ENCODE data around the gene ZDHHC22. TPM values are rescaled to one million over a fixed set of nuclear protein-coding genes. Genes with fewer than 3 reads are reported as not detected.
A peak's percentile ranks its signal among the peaks of the same experiment; 100 is the strongest.

The ZDHHC22 gene
- polyA plus RNA-seq, 1 donor: 0.30 TPM

GRCh38 chr14:77125823-77126325 is 15.7 kb downstream of the ZDHHC22 start:
- no peak for DNase-seq

DNA sequence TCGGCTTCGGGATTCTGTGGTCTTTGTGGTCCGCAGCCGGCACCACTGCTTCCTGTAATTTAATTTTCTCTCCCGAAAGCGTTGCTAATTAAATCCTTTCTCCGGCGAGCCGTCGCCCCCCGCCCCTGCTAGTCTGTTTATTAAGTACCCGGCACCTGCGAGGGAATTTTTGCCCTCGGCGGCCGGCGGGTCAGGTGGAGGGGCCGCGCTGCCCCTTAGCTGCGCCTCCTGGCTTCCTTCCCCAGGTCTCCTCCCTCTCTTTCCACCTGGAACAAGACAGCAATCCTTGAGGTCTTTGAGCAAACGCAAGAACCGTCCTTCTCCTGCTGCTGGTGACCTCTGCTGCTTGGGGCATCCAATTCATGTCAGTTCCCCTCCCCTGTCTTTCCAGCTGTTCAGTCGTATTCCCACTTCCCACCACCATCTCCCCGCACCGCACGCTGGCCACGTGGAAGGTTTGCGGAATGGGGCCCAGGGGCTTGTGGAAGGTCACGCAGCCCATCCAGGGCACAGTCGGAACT is 16.2 kb downstream of the ZDHHC22 start:
- DNase-seq: no peak

- DNase-seq: peak; percentile 34
Measured at GRCh38 chr14:77124345-77125280, 17.0 kb downstream of the ZDHHC22 start.

DNA sequence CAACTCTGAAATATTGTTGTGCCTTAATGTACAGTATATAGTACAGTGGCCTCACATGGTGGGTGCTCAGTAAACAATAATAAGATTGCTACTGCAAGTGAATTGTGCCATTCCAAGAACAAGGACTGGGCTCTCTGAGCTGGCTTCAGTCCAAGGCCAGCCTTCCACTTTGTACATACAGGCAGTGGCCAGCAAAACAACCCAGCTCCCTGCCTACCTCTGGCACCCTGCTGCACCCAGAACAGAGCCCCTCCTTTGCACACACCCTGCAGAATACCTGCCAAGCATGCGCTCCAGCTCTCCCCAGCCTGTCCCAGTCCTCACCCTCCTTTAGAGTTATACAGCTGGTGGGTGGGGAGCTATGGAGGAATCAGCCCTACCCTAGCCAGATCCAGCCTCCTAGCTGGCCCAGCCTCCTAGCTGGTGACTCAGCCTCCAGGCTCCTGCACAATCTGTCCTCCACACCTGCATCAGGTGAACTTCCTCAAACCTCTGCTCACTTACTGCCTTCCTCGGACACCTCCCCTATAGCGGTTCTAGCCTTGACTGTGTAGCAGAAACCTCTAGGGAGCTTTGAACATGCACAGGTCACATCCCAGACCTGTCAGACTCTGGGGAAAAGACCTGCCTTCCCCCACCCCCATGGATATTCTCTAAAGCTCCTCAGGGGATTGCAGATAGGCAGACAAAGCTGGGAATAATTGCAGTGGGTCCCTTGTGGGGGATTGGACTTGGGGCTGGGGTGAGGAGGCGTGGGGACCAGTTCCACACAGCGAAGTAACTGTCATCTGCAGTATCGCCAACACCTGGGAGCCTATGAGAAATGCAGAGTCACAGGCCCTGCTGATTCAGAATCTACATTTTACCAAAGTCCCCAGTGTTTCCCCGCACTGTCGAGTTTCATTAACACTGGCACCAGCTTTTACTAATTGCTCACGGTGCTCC is 17.9 kb downstream of the ZDHHC22 start:
- no peak for DNase-seq

- DNase-seq: no peak
Measured at GRCh38 chr14:77122526-77123125, 19.0 kb downstream of the ZDHHC22 start.

DNA sequence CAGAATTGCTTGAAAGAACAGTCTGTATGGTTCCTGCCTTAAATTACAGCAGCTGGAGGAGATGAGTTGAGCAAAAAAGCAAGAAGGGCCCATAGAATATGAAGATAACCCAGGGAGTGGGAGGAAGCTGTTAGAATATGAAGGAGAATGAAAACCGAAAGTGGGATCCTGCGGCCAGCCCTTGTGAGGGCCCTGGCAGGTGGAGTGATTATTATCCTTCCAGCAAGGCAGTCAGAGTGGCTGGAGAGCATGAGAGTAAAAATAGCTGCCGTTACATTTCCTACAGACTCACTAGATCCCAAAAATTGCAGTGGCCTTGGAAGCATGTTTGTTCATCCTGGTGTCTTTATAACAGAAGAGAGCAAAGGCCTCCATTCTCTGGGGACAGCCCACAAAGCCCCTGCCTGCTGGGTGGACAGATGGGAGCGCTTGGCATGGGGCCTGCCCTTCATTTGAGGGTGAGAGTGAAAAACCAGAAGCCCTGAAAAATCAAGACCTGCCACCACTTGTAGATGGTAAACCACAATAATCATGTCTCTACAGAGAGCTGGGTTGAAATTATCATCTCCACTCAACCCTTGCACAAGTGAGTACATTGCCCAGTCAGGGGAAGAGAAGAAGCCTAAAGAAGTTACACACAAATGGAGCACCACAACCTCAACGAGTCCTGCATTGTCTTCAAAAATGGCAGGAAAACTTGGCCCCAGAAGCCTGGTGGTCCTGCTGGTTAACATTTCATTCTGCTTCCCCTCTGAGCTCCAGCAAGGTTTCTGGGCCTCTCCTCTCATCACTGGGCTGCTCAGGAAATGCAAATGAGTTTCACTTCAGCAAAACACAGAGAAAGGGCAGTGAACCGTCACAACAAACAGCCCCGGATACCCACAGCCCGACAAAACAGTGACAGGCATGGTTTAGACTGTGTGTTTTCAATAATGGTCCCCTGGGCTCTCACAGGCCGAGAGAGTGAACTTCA is 20.5 kb downstream of the ZDHHC22 start:
- DNase-seq: no peak

DNA sequence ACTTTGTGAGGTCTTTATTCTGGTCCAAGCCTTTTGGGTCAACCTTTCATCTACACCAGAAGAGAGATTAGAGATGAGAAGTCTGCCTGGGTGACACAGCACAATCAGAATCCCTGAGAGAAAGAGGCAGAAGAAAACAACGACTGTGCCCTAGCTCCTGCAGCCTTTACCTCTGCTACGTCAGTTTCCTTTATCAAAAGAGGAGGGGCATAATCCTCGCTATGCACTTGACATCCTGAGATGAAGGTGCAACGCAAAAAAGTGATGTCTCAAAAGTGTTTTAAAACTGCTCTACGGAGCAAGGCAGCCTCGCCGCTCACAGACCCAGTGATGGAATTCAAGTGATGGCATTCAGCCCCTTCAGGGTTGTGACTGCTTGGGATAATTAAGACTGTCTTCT is 21.7 kb downstream of the ZDHHC22 start:
- no peak for DNase-seq

DNA sequence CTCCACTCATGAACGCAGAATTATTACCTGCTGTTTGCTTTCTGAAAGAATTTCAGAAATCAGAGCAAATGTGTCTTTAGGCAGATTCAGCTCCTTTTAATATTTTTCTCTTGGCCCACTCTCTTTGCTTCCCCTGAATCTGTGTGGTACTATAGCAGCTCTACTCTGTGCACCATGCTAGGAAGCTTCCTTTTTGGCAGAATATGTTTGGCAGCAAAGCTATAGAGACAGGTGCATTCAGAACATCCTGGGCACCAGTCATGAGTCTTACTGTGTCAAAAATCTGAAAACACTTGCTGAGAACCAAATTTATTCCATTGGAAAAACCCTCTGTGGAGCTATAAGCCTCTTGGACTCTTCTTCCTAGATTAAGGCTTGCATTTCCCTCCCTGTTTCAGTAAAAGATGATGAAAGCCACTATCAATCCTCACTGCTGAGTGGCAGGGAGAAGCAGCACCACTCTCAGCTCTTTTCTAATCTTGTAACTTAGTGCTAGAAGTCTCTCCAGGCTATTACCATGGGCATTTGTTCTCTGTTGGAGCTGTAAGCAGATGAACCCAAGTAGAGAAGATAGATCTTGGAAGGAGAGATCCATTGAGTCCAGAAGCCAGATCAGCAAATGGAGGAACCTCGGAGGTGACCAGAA is 25.3 kb downstream of the ZDHHC22 start:
- DNase-seq: no peak

- no peak for DNase-seq
Measured at GRCh38 chr14:77114609-77115008, 27.0 kb downstream of the ZDHHC22 start.

DNA sequence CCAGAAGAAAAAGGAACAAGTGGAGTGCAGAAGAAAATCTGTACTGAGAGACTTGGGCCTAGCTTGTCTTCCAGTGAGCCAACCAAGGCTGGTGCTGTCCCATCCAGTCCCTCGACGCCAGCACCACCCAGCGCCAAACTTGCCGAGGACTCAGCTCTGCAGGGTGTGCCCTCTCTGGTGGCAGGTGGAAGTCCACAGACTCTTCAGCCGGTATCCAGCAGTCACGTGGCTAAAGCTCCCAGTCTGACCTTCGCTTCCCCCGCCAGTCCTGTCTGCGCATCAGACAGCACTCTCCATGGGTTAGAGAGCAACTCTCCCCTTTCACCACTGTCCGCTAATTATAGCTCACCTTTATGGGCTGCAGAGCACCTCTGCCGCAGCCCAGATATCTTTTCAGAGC is 27.9 kb downstream of the ZDHHC22 start:
- DNase-seq: no peak

DNA sequence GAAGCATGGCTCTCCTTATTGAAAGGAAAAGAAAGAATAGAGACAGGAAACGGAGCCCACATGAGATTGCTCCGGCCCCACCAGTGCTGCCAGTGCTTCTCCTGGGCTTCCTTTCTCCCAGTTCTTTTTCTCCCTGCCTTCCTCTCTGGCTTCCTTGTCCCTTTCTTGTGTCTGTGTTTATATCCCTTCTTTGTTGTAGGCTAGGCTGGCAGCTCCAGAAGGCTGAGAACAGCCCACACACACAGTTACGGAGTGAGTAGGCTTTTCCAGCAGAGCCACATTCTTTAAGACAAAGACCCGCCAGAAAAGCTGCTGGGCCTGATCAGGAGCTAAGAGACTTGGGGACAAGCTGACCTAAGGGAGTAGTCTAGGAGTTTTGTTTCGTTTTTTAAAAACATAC is 30.6 kb downstream of the ZDHHC22 start:
- DNase-seq: no peak

GRCh38 chr14:77110286-77110685 is 31.3 kb downstream of the ZDHHC22 start:
- DNase-seq: no peak

DNA sequence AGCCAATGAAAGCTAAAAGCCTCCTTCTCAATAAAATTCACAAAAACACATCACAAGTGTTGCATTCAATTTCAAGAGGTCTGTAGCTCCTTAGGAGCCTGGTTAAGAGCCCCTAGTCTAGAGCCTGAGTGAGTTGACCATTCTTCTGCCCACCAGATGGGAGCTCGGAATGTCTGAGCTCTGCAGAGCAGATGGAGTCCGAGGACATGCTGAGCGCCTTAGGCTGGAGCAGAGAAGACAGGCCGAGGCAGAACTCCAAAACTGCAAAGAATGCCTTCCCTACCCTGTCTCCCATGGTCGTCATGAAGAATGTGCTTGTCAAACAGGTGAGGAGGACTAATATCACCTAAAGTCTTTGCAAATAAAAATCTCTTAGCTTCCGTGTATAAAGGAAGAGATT is 31.9 kb downstream of the ZDHHC22 start:
- no peak for DNase-seq

- DNase-seq: no peak
Measured at GRCh38 chr14:77108753-77109152, 32.8 kb downstream of the ZDHHC22 start.

- no peak for DNase-seq
Measured at GRCh38 chr14:77107228-77107627, 34.4 kb downstream of the ZDHHC22 start.

- no peak for DNase-seq
Measured at GRCh38 chr14:77106666-77107065, 34.9 kb downstream of the ZDHHC22 start.

DNA sequence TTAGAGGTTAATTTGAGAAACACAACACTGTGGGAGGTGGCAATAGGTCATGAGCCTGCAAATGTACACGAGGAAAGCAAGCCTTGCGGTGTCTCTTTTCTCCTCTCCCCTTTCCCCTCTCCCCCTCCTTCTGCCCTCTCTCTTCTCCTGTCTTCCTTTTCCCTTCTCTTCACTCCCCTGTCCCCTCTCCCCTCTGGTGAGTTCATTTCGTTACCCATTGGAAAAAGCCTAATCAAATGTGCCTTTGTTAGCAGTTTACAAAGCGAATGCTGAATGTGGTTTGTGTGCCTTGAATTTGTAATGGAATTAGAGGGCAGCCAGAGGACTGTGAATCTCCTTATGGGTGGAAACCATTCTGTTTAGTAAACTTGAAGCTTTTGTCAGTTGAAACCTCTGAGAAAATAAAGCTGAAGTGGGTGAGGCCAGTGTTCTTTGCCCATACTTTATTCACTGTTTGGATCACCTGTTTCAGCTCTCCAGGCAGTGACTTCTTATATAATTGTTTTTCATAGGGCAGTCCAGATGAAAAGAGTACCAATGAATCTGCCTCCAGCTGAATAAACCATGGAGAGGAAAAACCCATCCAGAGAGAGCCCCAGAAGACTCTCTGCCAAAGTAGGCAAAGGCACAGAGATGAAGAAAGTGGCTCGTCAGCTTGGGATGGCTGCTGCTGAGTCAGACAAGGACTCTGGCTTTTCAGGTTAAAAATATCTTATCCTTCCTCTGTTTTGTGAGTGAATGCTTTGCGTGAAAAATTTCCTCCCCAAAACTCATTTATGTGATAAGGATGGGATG is 36.2 kb downstream of the ZDHHC22 start:
- no peak for DNase-seq

DNA sequence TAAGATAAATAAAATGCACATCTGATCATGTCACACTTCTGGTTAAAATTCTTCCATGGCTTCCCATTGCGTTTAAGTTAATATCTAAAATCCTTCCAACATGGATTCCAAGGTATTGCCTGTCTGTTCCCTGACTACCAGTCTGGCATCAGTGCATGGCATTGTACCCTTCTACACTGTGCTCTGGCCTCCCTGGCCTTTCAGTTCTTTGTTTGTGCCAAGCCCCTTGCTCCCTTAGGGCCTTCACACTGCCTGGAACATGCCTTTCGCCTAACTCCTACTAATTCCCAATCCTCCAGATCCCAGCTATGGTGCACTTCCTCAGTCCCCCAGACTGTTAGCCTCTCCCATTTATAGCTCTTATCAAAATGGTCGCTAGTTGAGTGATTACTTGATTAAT is 37.2 kb downstream of the ZDHHC22 start:
- no peak for DNase-seq

GRCh38 chr14:77103951-77104350 is 37.6 kb downstream of the ZDHHC22 start:
- no peak for DNase-seq

- DNase-seq: no peak
Measured at GRCh38 chr14:77103475-77103874, 38.1 kb downstream of the ZDHHC22 start.

Measured in hindlimb muscle (tissue), 1 donor.